Type B pancreatic cell (in vitro differentiated cells): ENCODE data around the gene OGG1. TPM values are rescaled to one million over a fixed set of nuclear protein-coding genes. Genes with fewer than 3 reads are reported as not detected.
A peak's percentile ranks its signal among the peaks of the same experiment; 100 is the strongest.

Experiments used
- DNase-seq: peaks from one replicate; pipeline ENCODE4 v3.0.0; 2021; ENCODE audit warnings: mixed read lengths; ENCODE audit not compliant: unreplicated experiment; ENCODE audit errors: extremely low spot score
- H3K27ac Mint-ChIP-seq: 2 replicates; pipeline ENCODE4 v1.8.0; 2021; ENCODE audit warnings: mild to moderate bottlenecking, mixed read lengths
- H3K27me3 Mint-ChIP-seq: 2 replicates; pipeline ENCODE4 v1.8.0; 2021; ENCODE audit warnings: mixed read lengths
- H3K36me3 Mint-ChIP-seq: 2 replicates; pipeline ENCODE4 v1.8.0; 2021; ENCODE audit warnings: mixed read lengths
- H3K4me1 Mint-ChIP-seq: one replicate; pipeline ENCODE4 v1.8.0; 2021; ENCODE audit warnings: mixed read lengths; ENCODE audit not compliant: unreplicated experiment
- H3K4me3 Mint-ChIP-seq: 2 replicates; pipeline ENCODE4 v1.8.0; 2021; ENCODE audit warnings: mild to moderate bottlenecking, mixed read lengths
- H3K9me3 Mint-ChIP-seq: 2 replicates; pipeline ENCODE4 v1.8.0; 2021; ENCODE audit warnings: mixed read lengths
- CTCF ChIP-seq: fragments of 200-600 bp; sonication (generic); conservative IDR thresholded peaks from 2 replicates; pipeline ENCODE4 v1.5.0; 2021; ENCODE audit warnings: antibody characterized with exemption, mild to moderate bottlenecking
- total RNA-seq: library from RNA; stranded (reverse); gene quantifications from 2 replicates; pipeline ENCODE4 v1.2.1, GENCODE V29; 2021; ENCODE audit warnings: low replicate concordance

OGG1 gene
- total RNA-seq, 1 donor from 2014 or later: 40.4 TPM

- Mint-ChIP-seq H3K4me3 (peak within 1 kb of the TSS; percentile 79), H3K4me1 (no peaks in the 10 kb centered on the region), H3K36me3 (peaks cover 7% of the 10 kb centered on the region), H3K27ac (no peak within 1 kb of the TSS), H3K9me3 (no peaks in the 10 kb centered on the region), H3K27me3 (peaks cover 50% of the 10 kb centered on the region)
- DNase-seq: no peak
- no peak for TF ChIP-seq CTCF
These were observed 45.9 kb upstream of the OGG1 start, which contains the start of gene CPNE9 for GRCh38 chr3:9703736-9704346. TSS of gene CPNE9 (plus strand) at chr3:9703833. CDS start at chr3:9703997, 164 bp downstream.

- peaks cover 50% of the 10 kb centered on the region for H3K27me3 Mint-ChIP-seq
- no peak for TF ChIP-seq CTCF
These were observed 45.1 kb upstream of the OGG1 start for GRCh38 chr3:9704347-9705322.

GRCh38 chr3:9710174-9710739 is 39.5 kb upstream of the OGG1 start:
- H3K27ac Mint-ChIP-seq: no peak overlapping the region
- no peak for DNase-seq
- H3K4me3 Mint-ChIP-seq: no peak overlapping the region
- no peaks in the 10 kb centered on the region for H3K9me3 Mint-ChIP-seq
- no peaks in the 10 kb centered on the region for H3K36me3 Mint-ChIP-seq
- H3K4me1 Mint-ChIP-seq: no peaks in the 10 kb centered on the region
- peaks cover 59% of the 10 kb centered on the region for H3K27me3 Mint-ChIP-seq
- no peak for TF ChIP-seq CTCF

More at GRCh38 chr3:9704347-9705322, 45.1 kb upstream of the OGG1 start:
- Mint-ChIP-seq H3K4me3 (peak overlapping the region; percentile 79), H3K27ac (no peak overlapping the region), H3K4me1 (no peaks in the 10 kb centered on the region), H3K9me3 (no peaks in the 10 kb centered on the region), H3K36me3 (peaks cover 6% of the 10 kb centered on the region)
- peak; percentile 75 for DNase-seq

- no peaks in the 10 kb centered on the region for H3K9me3 Mint-ChIP-seq
- H3K36me3 Mint-ChIP-seq: no peaks in the 10 kb centered on the region
- no peak for DNase-seq
- H3K27me3 Mint-ChIP-seq: peaks cover 54% of the 10 kb centered on the region
- H3K27ac Mint-ChIP-seq: no peak overlapping the region
- no peaks in the 10 kb centered on the region for H3K4me1 Mint-ChIP-seq
- no peak overlapping the region for H3K4me3 Mint-ChIP-seq
- no peak for TF ChIP-seq CTCF
These were observed 37.3 kb upstream of the OGG1 start for GRCh38 chr3:9712415-9712814.

- no peaks in the 10 kb centered on the region for H3K4me1 Mint-ChIP-seq
- DNase-seq: no peak
These were observed 36.6 kb upstream of the OGG1 start for GRCh38 chr3:9713142-9713541.

More at GRCh38 chr3:9713142-9713541, 36.6 kb upstream of the OGG1 start:
- H3K4me3 Mint-ChIP-seq: no peak overlapping the region
- H3K27me3 Mint-ChIP-seq: peaks cover 58% of the 10 kb centered on the region
- no peak overlapping the region for H3K27ac Mint-ChIP-seq
- no peaks in the 10 kb centered on the region for H3K36me3 Mint-ChIP-seq
- TF ChIP-seq CTCF: no peak
- no peaks in the 10 kb centered on the region for H3K9me3 Mint-ChIP-seq
